ENCODE data around the gene TUBA4A. TPM values are rescaled to one million over a fixed set of nuclear protein-coding genes. Genes with fewer than 3 reads are reported as not detected.

Gene TUBA4A
- total and polyA plus RNA-seq, 2 of the 8 experiments (the other 6 are each of a cell fraction or from before 2014, with no cell fraction given) = 67.3 to 172 TPM

DNA sequence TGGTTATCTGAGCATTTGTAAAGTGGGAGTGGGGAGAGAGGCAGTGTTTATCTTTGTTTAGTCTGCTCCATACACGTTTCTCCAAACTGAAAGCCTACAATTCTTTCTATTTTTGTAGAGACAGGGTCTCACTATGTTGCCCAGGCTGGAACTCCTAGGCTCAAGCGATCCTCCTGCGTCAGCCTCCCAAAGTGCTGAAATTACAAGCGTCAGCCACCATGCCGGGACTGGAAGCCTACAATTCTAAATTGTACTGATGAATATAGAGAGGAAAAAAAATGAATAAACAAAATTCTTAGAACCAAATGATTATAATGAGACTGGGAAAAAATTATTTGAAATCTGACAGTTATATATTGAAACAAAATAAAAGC lies 48.6 kb downstream of the TUBA4A start:
- H3K4ac ChIP-seq (replicated peaks; ENCODE audit: insufficient read length, low read depth, low read length) = no peak overlapping the region
- H3K14ac ChIP-seq (ENCODE audit: insufficient read length) = no peak overlapping the region
- H2AFZ ChIP-seq (ENCODE audit: low read length) = no peak overlapping the region
- FAIRE-seq (no peak), DNase-seq (ENCODE audit: low read depth in 1 of 2, low spot score in 2 of 2) (no peak)
- H4K5ac ChIP-seq (ENCODE audit: insufficient read length, low read depth, low read length) = no peak overlapping the region
- H3K9me3 ChIP-seq (ENCODE audit: insufficient read depth in 2 of 2, low read depth in 1 of 2, low read length in 1 of 2) = no peaks in the 10 kb centered on the region; a peak in 1 of 4 replicates
- no peak overlapping the region for H2BK120ac ChIP-seq (replicated peaks; ENCODE audit: low read depth, low read length)
- no peak overlapping the region for H2AK5ac ChIP-seq (ENCODE audit: low read depth, low read length)
- H3K4me2 ChIP-seq (ENCODE audit: insufficient read depth in 1 of 2, low read depth in 2 of 2, low read length in 2 of 2) = no peak overlapping the region; a peak in 1 of 4 replicates
- no peak overlapping the region for H4K91ac ChIP-seq (replicated peaks; ENCODE audit: insufficient read length, low read length)
- H3K9ac ChIP-seq (replicated peaks in 1 of 4; ENCODE audit: extremely low read depth in 1 of 4, low read depth in 3 of 4, low read length in 3 of 4) = no peak overlapping the region
- H2BK20ac ChIP-seq (ENCODE audit: low read length) = no peak overlapping the region
- H3K4me3 ChIP-seq (ENCODE audit: extremely low read depth in 1 of 4, insufficient read depth in 2 of 4, low read depth in 3 of 4, low read length in 4 of 4) = no peak overlapping the region
- H3K79me1 ChIP-seq (ENCODE audit: low read depth, low read length) = no peaks in the 10 kb centered on the region
- no peak overlapping the region for H2BK12ac ChIP-seq (ENCODE audit: low read depth, low read length)
- WGBS, 2 experiments (ENCODE audit: extremely low coverage in 1 of 2, insufficient coverage in 1 of 2, insufficient read length in 1 of 2, insufficient replicate concordance in 2 of 2, low coverage in 1 of 2, low lambda C conversion rate in 2 of 2, missing lambda C conversion rate in 1 of 2) = 83% methylated on average over 5 of the region's 5 CpGs; no CpG with 5 or more reads in 1 of the 2 experiments
- POLR2A ChIA-PET (ENCODE audit: partially characterized antibody) = interaction anchor here (2.0 to 6.1 kb wide), 3 partner anchors 9 to 34 kb away, joined by 7 to 101 read pairs (median 7); partner anchors contain the start of gene ABCB6
- peaks cover 0 to 6% (median 3%) of the 10 kb centered on the region in 4 experiments; a peak in 5 of 7 replicates for H3K4me1 ChIP-seq (replicated peaks in 1 of 4; ENCODE audit: control insufficient read depth in 3 of 4, insufficient read depth in 4 of 4, low read length in 3 of 4)
- CTCF ChIA-PET (ENCODE audit: partially characterized antibody) = interaction anchor here (0.6 to 2.0 kb wide), 6 partner anchors 14 to 307 kb away, joined by 3 to 6 read pairs (median 4); partner anchors contain the start of gene CNPPD1
- no peak overlapping the region for H4K8ac ChIP-seq (ENCODE audit: extremely low read depth, insufficient read depth, low read length)
- H3K36me3 ChIP-seq (ENCODE audit: control insufficient read depth in 2 of 4, insufficient read depth in 4 of 4, low read length in 3 of 4) = peaks cover 0 to 10% (median 0%) of the 10 kb centered on the region in 4 experiments; a peak in 3 of 8 replicates
- no peak overlapping the region for H3K23ac ChIP-seq (ENCODE audit: insufficient read length)
- peaks cover 10% of the 10 kb centered on the region for H3K23me2 ChIP-seq (ENCODE audit: low read depth, low read length)
- H4K20me1 ChIP-seq (replicated peaks in 1 of 2; ENCODE audit: control insufficient read depth in 1 of 2, insufficient read depth in 2 of 2, low read length in 2 of 2) = peaks cover 0 to 2% of the 10 kb centered on the region in 2 experiments
- no peaks in the 10 kb centered on the region for H3K27me3 ChIP-seq (replicated peaks in 1 of 4; ENCODE audit: control insufficient read depth in 3 of 4, extremely low read depth in 1 of 4, insufficient read depth in 3 of 4, low read length in 3 of 4)
- no peak overlapping the region for H2BK5ac ChIP-seq (ENCODE audit: low read depth, low read length)
- no peaks in the 10 kb centered on the region for H3K79me2 ChIP-seq (ENCODE audit: control insufficient read depth in 1 of 2, insufficient read depth in 2 of 2, low read length in 2 of 2)
- no peak overlapping the region for H2BK15ac ChIP-seq (ENCODE audit: low read length)
- H3K27ac ChIP-seq (ENCODE audit: low read depth, low read length) = no peak overlapping the region
- H3K18ac ChIP-seq (ENCODE audit: extremely low read depth, low read length) = no peak overlapping the region
- H3K56ac ChIP-seq (replicated peaks; ENCODE audit: insufficient read length, low read depth, low read length) = no peak overlapping the region
- no peak for TF ChIP-seq MAX (IDR thresholded peaks at IDR 0.05)
- TF ChIP-seq ATF2 (IDR thresholded peaks at IDR 0.05; ENCODE audit: low read length) = no peak
- TF ChIP-seq PHF8 (conservative IDR thresholded peaks at IDR 0.05; ENCODE audit: low read depth, low read length) = no peak
- TF ChIP-seq, protein P1, sequence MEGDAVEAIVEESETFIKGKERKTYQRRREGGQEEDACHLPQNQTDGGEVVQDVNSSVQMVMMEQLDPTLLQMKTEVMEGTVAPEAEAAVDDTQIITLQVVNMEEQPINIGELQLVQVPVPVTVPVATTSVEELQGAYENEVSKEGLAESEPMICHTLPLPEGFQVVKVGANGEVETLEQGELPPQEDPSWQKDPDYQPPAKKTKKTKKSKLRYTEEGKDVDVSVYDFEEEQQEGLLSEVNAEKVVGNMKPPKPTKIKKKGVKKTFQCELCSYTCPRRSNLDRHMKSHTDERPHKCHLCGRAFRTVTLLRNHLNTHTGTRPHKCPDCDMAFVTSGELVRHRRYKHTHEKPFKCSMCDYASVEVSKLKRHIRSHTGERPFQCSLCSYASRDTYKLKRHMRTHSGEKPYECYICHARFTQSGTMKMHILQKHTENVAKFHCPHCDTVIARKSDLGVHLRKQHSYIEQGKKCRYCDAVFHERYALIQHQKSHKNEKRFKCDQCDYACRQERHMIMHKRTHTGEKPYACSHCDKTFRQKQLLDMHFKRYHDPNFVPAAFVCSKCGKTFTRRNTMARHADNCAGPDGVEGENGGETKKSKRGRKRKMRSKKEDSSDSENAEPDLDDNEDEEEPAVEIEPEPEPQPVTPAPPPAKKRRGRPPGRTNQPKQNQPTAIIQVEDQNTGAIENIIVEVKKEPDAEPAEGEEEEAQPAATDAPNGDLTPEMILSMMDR (IDR thresholded peaks at IDR 0.05; ENCODE audit: control extremely low read depth in 1 of 3, insufficient read depth in 1 of 3, low read depth in 1 of 3, low read length in 3 of 3) = no peak
- TF ChIP-seq KDM1A (IDR thresholded peaks at IDR 0.05; ENCODE audit: borderline replicate concordance, low read length) = no peak
- TF ChIP-seq CEBPB (IDR thresholded peaks at IDR 0.05; ENCODE audit: low read depth, low read length) = no peak
- no peak for TF ChIP-seq RXRA (IDR thresholded peaks at IDR 0.05; ENCODE audit: insufficient read depth, low read depth, low read length)
- no peak for TF ChIP-seq EGR1 (IDR thresholded peaks at IDR 0.05; ENCODE audit: borderline replicate concordance, low read depth, low read length)
- no peak for TF ChIP-seq GTF2F1 (IDR thresholded peaks at IDR 0.05; ENCODE audit: borderline replicate concordance, low read depth, low read length)

Measured in H1 (cell line).